ENCODE results near the gene RERE.
A peak's percentile ranks its signal among the peaks of the same experiment; 100 is the strongest.

The RERE gene

GRCh38 chr1:8680664-8681650 is 136.5 kb downstream of the RERE start:
- no peak for TF ChIP-seq CTCF (conservative IDR thresholded peaks at IDR 0.05; ENCODE audit: control insufficient read depth, insufficient read depth, low read depth, low read length)
- H3K4me3 ChIP-seq (ENCODE audit: control insufficient read depth, low read depth, low read length) = no peak overlapping the region
- no peak for DNase-seq (ENCODE audit: low read depth)

DNA sequence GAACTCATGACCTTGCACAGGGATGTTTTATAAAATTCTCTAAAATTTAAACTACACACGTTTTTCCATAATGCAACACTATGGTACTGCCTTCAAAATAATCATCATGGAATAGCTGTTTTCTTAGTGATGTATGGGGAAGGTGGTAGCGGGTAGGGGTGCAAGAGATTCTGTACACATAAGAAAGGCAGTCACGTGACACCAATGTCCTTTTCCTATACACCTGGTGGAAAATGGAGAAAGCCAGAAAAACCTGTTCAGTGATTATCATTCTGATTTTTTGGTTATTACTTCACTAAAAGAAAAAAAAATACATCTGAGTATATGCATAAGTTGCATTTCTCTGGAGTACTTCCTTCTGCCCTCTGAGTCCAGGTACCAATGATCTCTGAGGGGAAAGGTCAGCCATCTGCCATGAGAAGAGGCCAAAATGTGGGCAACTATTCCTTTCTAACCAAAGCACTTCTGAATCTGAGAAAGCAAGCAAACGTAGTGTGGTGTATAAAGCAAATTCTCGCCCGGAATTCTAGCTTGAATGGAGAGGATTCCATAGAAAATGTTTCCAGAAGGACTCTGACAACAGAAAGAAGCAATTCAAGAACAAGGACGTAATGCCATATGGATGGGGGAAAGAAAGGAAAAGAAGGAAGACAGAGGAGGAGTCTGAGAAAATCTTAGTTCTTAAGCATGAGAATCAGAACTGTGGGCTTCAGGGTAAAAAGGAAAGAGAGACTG is 137.3 kb downstream of the RERE start:
- H3K4me3 ChIP-seq (ENCODE audit: control insufficient read depth, low read depth, low read length) = no peak overlapping the region
- no peak for DNase-seq (ENCODE audit: low read depth)
- TF ChIP-seq CTCF (conservative IDR thresholded peaks at IDR 0.05; ENCODE audit: control insufficient read depth, insufficient read depth, low read depth, low read length) = no peak

GRCh38 chr1:8679395-8679800 is 138.0 kb downstream of the RERE start:
- no peak for TF ChIP-seq CTCF (conservative IDR thresholded peaks at IDR 0.05; ENCODE audit: control insufficient read depth, insufficient read depth, low read depth, low read length)
- no peak overlapping the region for H3K4me3 ChIP-seq (ENCODE audit: control insufficient read depth, low read depth, low read length)
- peak; percentile 49 for DNase-seq (ENCODE audit: low read depth)

GRCh38 chr1:8678673-8679394 is 138.6 kb downstream of the RERE start:
- no peak for TF ChIP-seq CTCF (conservative IDR thresholded peaks at IDR 0.05; ENCODE audit: control insufficient read depth, insufficient read depth, low read depth, low read length)
- DNase-seq (ENCODE audit: low read depth) = no peak
- no peak overlapping the region for H3K4me3 ChIP-seq (ENCODE audit: control insufficient read depth, low read depth, low read length)

DNA sequence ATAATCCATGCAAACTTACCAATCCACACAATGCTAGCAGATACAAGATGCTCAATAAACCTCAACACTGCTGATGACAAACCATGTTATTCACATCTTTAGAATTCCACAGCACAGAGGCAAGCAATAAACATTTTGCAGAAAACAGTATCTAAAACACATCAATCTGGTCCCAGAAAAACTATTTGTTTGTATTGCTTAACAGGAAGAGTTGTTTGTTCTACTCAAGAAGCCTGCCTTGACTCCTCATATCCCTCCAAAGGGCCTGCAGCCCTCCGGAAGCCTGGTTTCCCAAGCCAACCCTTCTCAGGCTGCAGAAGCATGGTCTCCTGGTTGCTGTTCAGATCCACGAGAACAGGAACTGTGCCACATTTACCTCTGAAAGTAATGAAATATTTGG is 139.7 kb downstream of the RERE start:
- DNase-seq (ENCODE audit: low read depth) = no peak
- no peak overlapping the region for H3K4me3 ChIP-seq (ENCODE audit: control insufficient read depth, low read depth, low read length)
- TF ChIP-seq CTCF (conservative IDR thresholded peaks at IDR 0.05; ENCODE audit: control insufficient read depth, insufficient read depth, low read depth, low read length) = no peak

GRCh38 chr1:8676813-8677212 is 140.6 kb downstream of the RERE start:
- no peak for DNase-seq (ENCODE audit: low read depth)
- H3K4me3 ChIP-seq (ENCODE audit: control insufficient read depth, low read depth, low read length) = no peak overlapping the region
- TF ChIP-seq CTCF (conservative IDR thresholded peaks at IDR 0.05; ENCODE audit: control insufficient read depth, insufficient read depth, low read depth, low read length) = no peak
